ENCODE results near the gene DHRS4.
"Not testable (repeated sequence)": the region's sequence is repeated elsewhere in the genome, so short reads cannot be mapped to it uniquely, and the experiment has no call there.

Gene DHRS4

GRCh38 chr14:23984891-23985602 lies 31.5 kb downstream of the DHRS4 start:
- DNase-seq (ENCODE audit: low spot score) = no peak

- DNase-seq (ENCODE audit: low spot score) = not testable (repeated sequence)
Observed at GRCh38 chr14:23988223-23988606, 34.6 kb downstream of the DHRS4 start.

GRCh38 chr14:23988607-23989363 lies 35.2 kb downstream of the DHRS4 start, which contains the start of gene DHRS4L2:
DHRS4L2 (plus strand) TSS chr14:23988929; CDS start chr14:23988948, 19 bp downstream.
- peak; percentile 52 for DNase-seq (ENCODE audit: low spot score)

- peak; percentile 54 for DNase-seq (ENCODE audit: low spot score)
Observed at GRCh38 chr14:23989734-23990445, 36.3 kb downstream of the DHRS4 start.

GRCh38 chr14:23990961-23991360 lies 37.4 kb downstream of the DHRS4 start:
- DNase-seq (ENCODE audit: low spot score) = not testable (repeated sequence)

GRCh38 chr14:23993042-23993441 lies 39.5 kb downstream of the DHRS4 start:
- DNase-seq (ENCODE audit: low spot score) = not testable (repeated sequence)

- not testable (repeated sequence) for DNase-seq (ENCODE audit: low spot score)
Observed at GRCh38 chr14:23996009-23996408, 42.4 kb downstream of the DHRS4 start.

GRCh38 chr14:23996825-23997224 lies 43.3 kb downstream of the DHRS4 start:
- DNase-seq (ENCODE audit: low spot score) = not testable (repeated sequence)

GRCh38 chr14:23999640-24000039 lies 46.1 kb downstream of the DHRS4 start:
- DNase-seq (ENCODE audit: low spot score) = not testable (repeated sequence)

GRCh38 chr14:24001078-24001477 lies 47.5 kb downstream of the DHRS4 start:
- not testable (repeated sequence) for DNase-seq (ENCODE audit: low spot score)

- DNase-seq (ENCODE audit: low spot score) = not testable (repeated sequence)
Observed at GRCh38 chr14:24001679-24002078, 48.1 kb downstream of the DHRS4 start.

- DNase-seq (ENCODE audit: low spot score) = not testable (repeated sequence)
Observed at GRCh38 chr14:24006471-24006816, 52.9 kb downstream of the DHRS4 start.

- DNase-seq (ENCODE audit: low spot score) = not testable (repeated sequence)
Observed at GRCh38 chr14:24006817-24007652, 53.5 kb downstream of the DHRS4 start.

- DNase-seq (ENCODE audit: low spot score) = no peak
Observed at GRCh38 chr14:24011051-24011450, 57.5 kb downstream of the DHRS4 start.

GRCh38 chr14:24012726-24013273 lies 59.2 kb downstream of the DHRS4 start:
- DNase-seq (ENCODE audit: low spot score) = not testable (repeated sequence)

- peak; percentile 86 for DNase-seq (ENCODE audit: low spot score)
Observed at GRCh38 chr14:24013654-24014514, 60.3 kb downstream of the DHRS4 start.

- not testable (repeated sequence) for DNase-seq (ENCODE audit: low spot score)
Observed at GRCh38 chr14:24015745-24016144, 62.2 kb downstream of the DHRS4 start.

All from Ammon's horn (tissue), 1 donor.